Measurements from ENCODE around the gene ARMH3. TPM values are rescaled to one million over a fixed set of nuclear protein-coding genes. Genes with fewer than 3 reads are reported as not detected.
A peak's percentile ranks its signal among the peaks of the same experiment; 100 is the strongest.

Gene ARMH3
- total and polyA plus RNA-seq, 4 donors, result 14.7 to 23.7 (median 20.6) TPM

GRCh38 chr10:102065561-102066398, 9.8 kb upstream of the ARMH3 start:
- Histone ChIP-seq H3K4me1 (ENCODE audit: control insufficient read depth in 5 of 5, insufficient read depth in 5 of 5, low read length in 5 of 5) (peaks cover 2 to 25% (median 7%) of the 10 kb centered on the region in 5 donors), H3K36me3 (ENCODE audit: control insufficient read depth in 4 of 4, insufficient read depth in 4 of 4, low read length in 4 of 4) (peaks cover 0 to 15% (median 7%) of the 10 kb centered on the region in 4 donors), H3K27ac (ENCODE audit: low read depth in 1 of 2, low read length in 1 of 2) (peak overlapping the region; percentile 92 to 97), H3K27me3 (ENCODE audit: control insufficient read depth in 3 of 3, insufficient read depth in 3 of 3, low read length in 2 of 3) (no peaks in the 10 kb centered on the region), H3K9ac (ENCODE audit: insufficient read depth in 1 of 2, low read length in 2 of 2) (peak overlapping the region in 1 of 2 donors; percentile 49), H3K9me3 (ENCODE audit: control insufficient read depth in 4 of 4, insufficient read depth in 3 of 4, low read length in 3 of 4) (no peaks in the 10 kb centered on the region), H3K4me3 (peak overlapping the region; percentile 92)
- no peak for TF ChIP-seq CTCF (IDR thresholded peaks at IDR 0.05; ENCODE audit: control extremely low read depth, extremely low read depth)
- DNase-seq, result peak in 2 of 3 donors; percentile 27 to 38
- peak; percentile 49 for ATAC-seq (ENCODE audit: insufficient read depth, low FRiP score)
- 6 to 8% methylated on average over 58 to 63 of the region's 63 CpGs for WGBS, 2 donors

GRCh38 chr10:102064868-102065560, 9.0 kb upstream of the ARMH3 start, which contains the start of gene HPS6:
HPS6 (plus strand) TSS chr10:102065349; CDS start chr10:102065475, 126 bp downstream.
- DNase-seq, result peak; percentile 91 to 93 (median 91)
- Histone ChIP-seq H3K27me3 (ENCODE audit: control insufficient read depth in 3 of 3, insufficient read depth in 3 of 3, low read length in 2 of 3) (no peaks in the 10 kb centered on the region), H3K9ac (ENCODE audit: insufficient read depth in 1 of 2, low read length in 2 of 2) (peak within 1 kb of the TSS; percentile 23 to 49), H3K9me3 (ENCODE audit: control insufficient read depth in 4 of 4, insufficient read depth in 3 of 4, low read length in 3 of 4) (no peaks in the 10 kb centered on the region), H3K27ac (ENCODE audit: low read depth in 1 of 2, low read length in 1 of 2) (peak within 1 kb of the TSS; percentile 92 to 97), H3K36me3 (ENCODE audit: control insufficient read depth in 4 of 4, insufficient read depth in 4 of 4, low read length in 4 of 4) (peaks cover 0 to 15% (median 7%) of the 10 kb centered on the region in 4 donors), H3K4me3 (peak within 1 kb of the TSS; percentile 92), H3K4me1 (ENCODE audit: control insufficient read depth in 5 of 5, insufficient read depth in 5 of 5, low read length in 5 of 5) (peaks cover 2 to 25% (median 7%) of the 10 kb centered on the region in 5 donors)
- 1 to 2% methylated on average over 45 to 61 of the region's 61 CpGs for WGBS, 2 donors
- peak; percentile 99 for ATAC-seq (ENCODE audit: insufficient read depth, low FRiP score)
- TF ChIP-seq CTCF (IDR thresholded peaks at IDR 0.05; ENCODE audit: control extremely low read depth, extremely low read depth), result no peak

- no peaks in the 10 kb centered on the region for H3K9me3 ChIP-seq (ENCODE audit: control insufficient read depth in 4 of 4, insufficient read depth in 3 of 4, low read length in 3 of 4)
- no peak for TF ChIP-seq CTCF (IDR thresholded peaks at IDR 0.05; ENCODE audit: control extremely low read depth, extremely low read depth)
- peak overlapping the region; percentile 92 for H3K4me3 ChIP-seq
- H3K9ac ChIP-seq (ENCODE audit: insufficient read depth in 1 of 2, low read length in 2 of 2), result no peak overlapping the region
- H3K27me3 ChIP-seq (ENCODE audit: control insufficient read depth in 3 of 3, insufficient read depth in 3 of 3, low read length in 2 of 3), result no peaks in the 10 kb centered on the region
- ATAC-seq (ENCODE audit: insufficient read depth, low FRiP score) (no peak), DNase-seq (no peak)
- peaks cover 2 to 25% (median 7%) of the 10 kb centered on the region in 5 donors for H3K4me1 ChIP-seq (ENCODE audit: control insufficient read depth in 5 of 5, insufficient read depth in 5 of 5, low read length in 5 of 5)
- 72 to 73% methylated on average over 2 of the region's 2 CpGs for WGBS, 2 donors
- peak overlapping the region; percentile 92 to 97 for H3K27ac ChIP-seq (ENCODE audit: low read depth in 1 of 2, low read length in 1 of 2)
- H3K36me3 ChIP-seq (ENCODE audit: control insufficient read depth in 4 of 4, insufficient read depth in 4 of 4, low read length in 4 of 4), result peaks cover 0 to 15% (median 7%) of the 10 kb centered on the region in 4 donors
Observed at GRCh38 chr10:102064503-102064867, 8.5 kb upstream of the ARMH3 start.

All from lung (tissue), 12 donors.